ENCODE measurements around the gene ZFP57.

ZFP57 gene

DNA sequence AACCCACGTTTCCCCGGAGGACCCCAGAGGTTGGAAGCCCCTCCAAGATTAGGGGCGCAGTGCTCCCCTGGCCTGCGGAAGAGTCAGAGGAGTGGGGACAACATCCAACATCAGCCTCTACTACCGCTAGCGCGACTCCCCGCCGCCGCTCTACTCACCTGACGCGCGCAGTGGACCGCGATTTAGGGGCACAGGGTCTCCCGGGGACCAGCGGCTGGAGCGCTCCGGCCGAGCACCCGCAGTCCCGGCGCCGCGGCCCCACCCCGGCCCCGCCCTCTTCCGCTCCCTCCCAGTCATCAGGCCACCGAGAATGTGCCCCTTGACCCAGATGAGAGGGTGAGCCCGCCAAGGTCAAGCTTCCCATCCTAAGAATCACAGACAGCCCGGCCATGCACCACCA lies at the start of gene ZFP57:
Gene ZFP57, minus strand, starts transcription at position 249 of the 400 bp plus-strand sequence. CDS start 4,149 bp downstream, outside the sequence.
- DNase-seq, result no peak

DNA sequence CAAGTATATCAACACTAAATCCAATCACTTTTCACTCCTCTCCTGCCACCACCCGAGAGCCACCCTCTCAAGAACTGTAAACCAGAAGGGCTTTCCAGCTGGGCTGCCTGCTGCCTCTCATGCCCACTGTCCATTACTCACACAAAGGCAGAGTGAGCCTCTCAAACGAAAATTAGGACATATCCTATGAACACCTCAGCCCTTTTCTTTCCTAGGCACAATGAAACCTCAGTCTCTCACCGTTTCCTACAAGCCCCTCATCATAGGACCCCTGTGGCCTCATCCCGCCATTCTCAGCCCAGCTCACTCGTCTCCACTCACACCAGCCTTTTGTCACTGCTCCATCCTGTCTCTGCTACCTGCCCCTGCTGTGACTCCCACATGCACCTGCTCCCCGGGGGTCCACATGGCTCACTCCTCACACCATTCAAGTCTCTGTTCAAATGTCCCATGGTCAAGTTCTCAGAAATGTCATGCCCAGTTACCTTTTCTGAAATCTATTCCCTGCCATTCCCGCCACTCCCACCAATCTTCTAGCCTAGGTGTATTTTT lies 49.7 kb upstream of the ZFP57 start:
- no peak for DNase-seq

DNA sequence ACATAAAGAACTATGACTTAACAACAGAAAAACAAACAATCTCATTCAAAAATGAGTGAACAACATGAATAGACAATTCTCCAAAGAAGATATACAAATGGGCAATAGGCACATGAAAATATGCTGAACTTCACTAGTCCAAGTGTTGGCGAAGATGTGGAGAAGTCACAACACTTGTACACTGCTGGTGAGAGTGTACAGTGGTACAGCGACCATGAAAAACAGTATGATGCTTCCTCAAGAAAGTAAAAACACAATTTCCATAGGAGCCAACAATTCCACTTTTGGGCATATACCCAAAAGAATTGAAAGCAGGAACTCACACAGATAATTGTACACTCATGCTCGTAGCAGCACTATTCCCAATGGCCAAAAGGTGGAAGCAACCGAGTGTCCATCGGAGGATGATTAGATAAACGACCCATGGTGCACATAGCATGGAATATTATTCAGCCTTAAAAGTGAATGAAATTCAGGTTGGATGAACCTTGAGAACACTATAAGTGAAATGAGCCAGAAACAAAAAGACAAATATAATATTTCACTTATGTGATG lies 48.9 kb upstream of the ZFP57 start:
- no peak for DNase-seq

DNA sequence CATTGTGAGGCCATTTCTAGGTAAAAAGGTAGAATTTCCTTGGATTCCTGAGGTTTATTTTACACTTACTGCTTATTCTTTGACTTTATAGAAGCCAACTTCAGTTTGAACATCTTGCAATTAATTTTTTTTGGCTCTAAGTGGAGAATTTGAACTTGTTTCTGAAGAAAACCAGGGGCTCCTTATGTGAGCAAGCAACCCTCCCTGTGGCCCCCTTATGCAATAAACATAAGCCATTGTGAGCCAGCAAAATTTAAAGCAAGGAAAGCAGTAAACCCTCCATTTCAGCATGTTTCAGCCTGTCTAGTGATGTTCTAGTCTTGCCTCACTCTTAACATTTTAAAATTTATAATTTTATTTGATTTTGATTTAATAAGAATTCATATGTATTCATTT lies 47.9 kb upstream of the ZFP57 start:
- DNase-seq, result no peak

DNA sequence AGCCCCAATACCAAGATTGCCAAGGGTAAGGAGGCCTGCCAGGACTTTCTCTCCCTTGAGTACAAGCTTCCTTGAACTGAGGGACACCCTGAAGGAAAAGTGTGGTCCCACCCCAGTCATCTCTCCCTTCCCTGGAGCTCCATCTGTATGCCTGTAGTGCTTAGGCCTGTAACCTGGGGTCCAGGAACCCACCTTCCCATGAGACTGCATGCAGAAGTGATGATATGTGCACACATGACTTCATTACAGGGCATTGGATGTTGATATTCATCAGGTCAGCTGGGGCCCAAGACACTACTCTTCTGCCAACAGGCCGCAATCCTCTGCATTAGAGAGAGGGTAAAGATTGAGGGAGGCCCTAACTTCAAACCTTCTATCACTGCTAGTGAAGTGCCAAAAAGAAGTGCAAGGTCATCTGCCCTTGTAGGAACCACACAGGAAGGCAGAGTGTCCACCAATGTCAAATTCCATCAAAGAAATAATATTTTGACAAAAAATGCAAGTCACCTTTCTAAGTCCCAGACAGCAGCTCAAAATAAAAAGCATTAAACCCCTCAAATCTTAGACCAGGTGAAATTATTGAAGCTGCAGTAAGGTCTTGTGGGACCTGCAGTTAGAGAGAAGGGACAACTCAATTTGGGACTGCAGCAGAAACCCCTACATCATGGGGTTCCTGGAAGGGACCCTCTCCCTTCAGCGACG lies 47.4 kb upstream of the ZFP57 start:
- DNase-seq, result no peak

DNA sequence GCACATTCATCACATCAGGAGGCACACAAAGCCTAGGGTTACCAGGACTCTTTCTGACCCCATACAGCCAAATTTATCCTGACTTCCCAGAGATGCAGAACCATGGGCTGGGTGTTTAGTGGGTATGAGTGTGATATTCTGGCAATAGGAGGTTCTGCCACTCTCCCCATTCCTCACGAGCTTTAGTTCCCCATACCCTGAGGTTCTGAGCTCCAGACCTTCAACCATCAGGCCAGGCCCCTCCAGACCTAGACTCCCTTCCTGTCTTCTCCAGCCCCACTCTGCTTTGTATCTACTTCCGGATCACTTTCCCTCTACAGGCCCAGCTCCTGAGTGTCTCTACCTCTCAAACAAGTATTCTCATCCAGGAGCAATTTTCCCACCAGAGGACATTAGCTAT lies 46.7 kb upstream of the ZFP57 start:
- DNase-seq, result no peak

DNA sequence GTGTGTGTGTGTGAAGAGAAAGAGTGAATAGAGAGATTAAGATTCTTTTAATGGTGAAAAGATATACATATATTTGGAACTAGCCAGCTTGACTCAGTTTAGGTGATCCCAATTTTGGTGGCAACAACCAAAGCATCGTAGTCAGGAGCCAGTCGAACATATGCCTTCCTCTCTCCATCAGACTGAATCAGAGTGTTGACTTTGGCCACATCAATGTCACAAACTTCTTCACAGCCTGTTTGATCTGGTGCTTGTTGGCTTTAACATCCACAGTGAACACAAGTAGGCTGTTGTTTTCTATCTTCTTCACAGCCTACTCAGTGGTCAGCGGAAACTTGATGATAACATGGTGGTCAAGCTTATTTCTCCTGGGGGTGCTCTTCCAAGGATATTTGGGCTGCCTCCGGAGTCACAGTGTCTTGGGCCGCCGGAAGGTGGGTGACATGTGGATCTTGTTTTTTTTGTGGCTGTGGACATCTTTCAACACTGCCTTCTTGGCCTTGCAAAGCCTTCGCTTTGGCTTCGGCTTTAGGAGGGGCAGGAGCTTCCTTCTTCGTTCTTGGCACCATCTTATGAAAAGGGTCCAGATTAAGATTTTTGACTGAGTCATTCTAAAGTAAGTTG lies 45.7 kb upstream of the ZFP57 start:
- no peak for DNase-seq

DNA sequence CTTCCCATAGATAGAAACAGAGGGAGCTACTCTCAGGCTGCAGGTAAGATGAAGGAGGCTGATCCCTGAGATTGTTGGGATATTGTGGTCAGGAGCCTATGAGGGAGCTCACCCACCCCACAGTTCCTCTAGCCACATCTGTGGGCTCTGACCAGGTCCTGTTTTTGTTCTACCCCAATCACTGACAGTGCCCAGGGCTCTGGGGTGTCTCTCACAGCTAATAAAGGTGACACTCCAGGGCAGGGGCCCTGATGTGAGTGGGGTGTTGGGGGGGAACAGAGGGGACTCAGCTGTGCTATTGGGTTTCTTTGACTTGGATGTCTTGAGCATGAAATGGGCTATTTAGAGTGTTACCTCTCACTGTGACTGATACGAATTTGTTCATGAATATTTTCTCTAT lies 45.0 kb upstream of the ZFP57 start:
- no peak for DNase-seq

DNA sequence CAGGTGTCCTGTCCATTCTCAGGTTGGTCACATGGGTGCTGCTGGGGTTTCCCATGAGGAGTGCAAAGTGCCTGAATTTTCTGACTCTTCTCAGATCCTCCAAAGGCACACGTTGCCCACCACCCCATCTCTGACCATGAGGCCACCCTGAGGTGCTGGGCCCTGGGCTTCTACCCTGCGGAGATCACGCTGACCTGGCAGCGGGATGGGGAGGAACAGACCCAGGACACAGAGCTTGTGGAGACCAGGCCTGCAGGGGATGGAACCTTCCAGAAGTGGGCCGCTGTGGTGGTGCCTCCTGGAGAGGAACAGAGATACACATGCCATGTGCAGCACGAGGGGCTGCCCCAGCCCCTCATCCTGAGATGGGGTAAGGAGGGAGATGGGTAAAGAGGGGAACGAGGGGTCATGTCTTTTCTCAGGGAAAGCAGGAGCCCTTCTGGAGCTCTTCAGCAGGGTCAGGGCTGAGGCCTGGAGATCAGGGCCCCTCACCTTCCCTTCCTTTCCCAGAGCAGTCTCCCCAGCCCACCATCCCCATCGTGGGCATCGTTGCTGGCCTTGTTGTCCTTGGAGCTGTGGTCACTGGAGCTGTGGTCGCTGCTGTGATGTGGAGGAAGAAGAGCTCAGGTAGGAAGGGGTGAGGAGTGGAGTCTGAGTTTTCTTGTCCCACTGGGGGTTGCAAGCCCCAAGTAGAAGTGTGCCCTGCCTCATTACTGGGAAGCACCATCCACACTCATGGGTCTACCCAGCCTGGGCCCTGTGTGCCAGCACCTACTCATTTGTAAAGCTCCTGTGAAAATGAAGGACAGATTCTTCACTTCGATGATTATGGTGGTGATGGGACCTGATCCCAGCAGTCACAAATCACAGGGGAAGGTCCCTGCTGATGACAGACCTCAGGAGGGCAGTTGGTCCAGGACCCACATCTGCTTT lies 44.3 kb upstream of the ZFP57 start:
- DNase-seq, result no peak

DNA sequence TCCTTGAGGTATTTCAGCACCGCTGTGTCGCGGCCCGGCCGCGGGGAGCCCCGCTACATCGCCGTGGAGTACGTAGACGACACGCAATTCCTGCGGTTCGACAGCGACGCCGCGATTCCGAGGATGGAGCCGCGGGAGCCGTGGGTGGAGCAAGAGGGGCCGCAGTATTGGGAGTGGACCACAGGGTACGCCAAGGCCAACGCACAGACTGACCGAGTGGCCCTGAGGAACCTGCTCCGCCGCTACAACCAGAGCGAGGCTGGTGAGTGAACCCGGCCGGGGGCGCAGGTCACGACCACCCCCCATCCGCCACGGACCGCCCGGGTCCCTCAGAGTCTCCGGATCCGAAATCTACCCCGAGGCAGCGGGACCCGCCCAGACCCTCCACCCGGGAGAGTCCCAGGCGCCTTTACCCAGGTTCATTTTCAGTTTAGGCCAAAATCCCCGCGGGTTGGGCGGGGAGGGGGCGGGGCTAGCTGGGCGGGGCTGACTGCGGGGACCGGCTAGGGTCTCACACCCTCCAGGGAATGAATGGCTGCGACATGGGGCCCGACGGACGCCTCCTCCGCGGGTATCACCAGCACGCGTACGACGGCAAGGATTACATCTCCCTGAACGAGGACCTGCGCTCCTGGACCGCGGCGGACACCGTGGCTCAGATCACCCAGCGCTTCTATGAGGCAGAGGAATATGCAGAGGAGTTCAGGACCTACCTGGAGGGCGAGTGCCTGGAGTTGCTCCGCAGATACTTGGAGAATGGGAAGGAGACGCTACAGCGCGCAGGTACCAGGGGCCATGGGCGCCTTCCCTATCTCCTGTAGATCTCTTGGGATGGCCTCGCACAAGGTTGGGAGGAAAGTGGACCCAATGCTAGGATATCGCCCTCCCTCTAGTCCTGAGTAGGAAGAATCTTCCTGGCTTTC lies 43.0 kb upstream of the ZFP57 start:
- DNase-seq, result no peak

DNA sequence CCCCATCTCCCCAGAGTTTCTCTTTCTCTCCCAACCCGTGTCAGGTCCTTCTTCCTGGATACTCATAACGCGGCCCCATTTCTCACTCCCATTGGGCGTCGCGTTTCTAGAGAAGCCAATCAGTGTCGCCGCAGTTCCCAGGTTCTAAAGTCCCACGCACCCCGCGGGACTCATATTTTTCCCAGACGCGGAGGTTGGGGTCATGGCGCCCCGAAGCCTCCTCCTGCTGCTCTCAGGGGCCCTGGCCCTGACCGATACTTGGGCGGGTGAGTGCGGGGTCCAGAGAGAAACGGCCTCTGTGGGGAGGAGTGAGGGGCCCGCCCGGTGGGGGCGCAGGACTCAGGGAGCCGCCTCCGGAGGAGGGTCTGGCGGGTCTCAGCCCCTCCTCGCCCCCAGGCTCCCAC lies 42.3 kb upstream of the ZFP57 start, which contains the start of gene HLA-F:
Gene HLA-F, plus strand, starts transcription at position 173 of the 404 bp plus-strand sequence. Its CDS starts 30 bp downstream, at position 203.
- DNase-seq, result peak; percentile 30

DNA sequence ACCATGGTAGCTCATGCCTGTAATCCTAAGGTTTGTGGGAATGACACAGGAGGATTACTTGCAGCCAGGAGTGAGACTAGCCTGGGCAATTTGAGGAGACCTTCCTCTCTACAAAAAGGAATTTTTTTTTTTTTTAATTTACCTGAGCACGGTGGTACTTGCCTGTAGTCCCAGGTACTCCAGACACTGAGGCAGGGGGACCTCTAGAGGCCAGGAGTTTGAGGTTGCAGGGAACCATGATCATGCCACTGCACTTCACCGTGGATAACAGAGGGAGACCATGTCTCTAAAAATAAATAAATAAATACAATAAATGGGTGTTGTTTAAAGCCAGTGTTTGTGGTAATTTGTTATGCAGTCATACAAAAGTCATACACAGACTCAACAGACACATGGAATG lies 39.9 kb upstream of the ZFP57 start:
- no peak for DNase-seq

DNA sequence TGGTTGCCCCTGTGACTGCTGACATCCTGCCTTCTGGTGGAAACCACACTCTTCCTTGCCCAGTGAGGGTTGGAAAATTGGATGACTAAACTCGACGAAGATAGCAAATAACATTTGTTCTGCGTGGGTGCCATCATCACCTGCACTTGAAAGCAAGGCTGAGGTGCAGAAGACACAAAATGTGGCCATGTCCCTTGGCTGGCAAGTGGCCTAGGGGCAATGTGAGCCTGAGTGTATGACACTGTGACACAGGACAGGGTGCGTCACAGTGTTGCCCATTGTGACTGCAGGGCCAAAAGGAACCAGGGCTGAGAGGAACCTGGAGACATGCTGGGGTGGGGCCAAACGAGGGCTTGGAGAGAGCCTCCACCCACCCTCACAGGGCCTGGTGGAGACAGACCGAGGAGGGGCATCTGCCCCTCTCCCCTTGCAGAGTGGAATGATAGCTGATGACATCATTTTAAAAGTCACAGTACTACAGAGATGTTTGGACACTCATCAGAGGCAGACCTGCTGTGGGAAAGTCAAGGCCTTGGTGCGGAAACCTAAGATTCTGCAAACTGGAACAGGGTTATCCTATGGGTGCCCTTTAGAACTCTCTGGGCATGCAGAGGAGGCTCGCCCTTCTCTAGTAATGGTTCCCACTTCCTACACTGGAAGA lies 29.5 kb upstream of the ZFP57 start:
- DNase-seq, result no peak

DNA sequence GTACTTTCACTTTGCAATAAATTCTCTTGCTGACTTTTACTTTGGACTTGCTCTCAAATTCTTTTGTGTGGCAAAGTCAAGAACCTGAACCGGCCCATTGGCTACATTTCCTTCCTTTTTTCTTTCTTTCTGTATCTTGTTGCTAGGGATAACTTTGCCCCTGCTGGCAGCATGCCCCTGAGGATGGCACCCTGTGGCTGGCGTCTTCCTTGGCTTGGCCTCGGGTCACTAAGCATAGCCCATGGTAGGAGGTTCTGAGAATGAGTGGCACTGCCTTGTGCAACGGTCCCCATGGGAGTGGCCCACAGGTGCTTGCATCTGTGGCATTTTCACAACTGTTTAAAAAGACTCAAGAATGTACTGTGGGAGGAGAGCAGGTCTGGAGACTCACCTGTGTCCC lies 28.2 kb upstream of the ZFP57 start:
- no peak for DNase-seq

DNA sequence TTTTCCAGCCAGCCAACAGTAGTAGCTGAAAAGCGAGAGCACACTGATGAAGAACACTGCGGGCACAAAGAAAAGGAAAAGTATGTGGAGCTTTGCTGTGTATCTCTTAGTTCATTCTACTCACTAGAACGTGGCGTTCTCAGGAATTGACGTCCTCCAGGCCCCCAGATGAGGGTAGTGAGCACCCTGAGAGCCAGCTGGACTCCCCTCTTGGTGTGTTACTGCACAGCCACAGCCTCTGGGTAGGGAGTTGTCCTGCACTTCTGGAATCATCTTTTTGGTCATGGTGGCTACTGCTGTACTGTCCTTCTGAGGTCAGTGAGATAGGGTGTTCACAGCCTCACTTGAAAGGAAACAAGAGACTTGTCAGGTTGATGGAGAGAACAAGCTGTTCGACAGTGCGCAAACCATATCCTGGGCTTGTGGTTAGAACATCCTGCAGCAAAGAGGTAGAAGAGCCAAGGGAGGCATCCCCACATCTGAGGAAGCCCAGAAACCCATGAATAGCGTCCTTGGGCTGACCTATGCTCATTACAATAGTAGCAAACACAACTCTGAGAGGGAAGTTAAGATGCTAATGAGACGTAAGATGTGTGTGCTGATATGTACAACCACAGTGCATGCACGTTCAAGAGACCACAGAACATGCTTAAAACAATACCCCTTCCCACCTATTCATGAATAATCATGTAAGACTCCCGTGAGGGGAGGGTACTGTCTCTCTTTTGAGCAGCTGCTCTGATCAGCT lies 27.7 kb upstream of the ZFP57 start:
- DNase-seq, result no peak

DNA sequence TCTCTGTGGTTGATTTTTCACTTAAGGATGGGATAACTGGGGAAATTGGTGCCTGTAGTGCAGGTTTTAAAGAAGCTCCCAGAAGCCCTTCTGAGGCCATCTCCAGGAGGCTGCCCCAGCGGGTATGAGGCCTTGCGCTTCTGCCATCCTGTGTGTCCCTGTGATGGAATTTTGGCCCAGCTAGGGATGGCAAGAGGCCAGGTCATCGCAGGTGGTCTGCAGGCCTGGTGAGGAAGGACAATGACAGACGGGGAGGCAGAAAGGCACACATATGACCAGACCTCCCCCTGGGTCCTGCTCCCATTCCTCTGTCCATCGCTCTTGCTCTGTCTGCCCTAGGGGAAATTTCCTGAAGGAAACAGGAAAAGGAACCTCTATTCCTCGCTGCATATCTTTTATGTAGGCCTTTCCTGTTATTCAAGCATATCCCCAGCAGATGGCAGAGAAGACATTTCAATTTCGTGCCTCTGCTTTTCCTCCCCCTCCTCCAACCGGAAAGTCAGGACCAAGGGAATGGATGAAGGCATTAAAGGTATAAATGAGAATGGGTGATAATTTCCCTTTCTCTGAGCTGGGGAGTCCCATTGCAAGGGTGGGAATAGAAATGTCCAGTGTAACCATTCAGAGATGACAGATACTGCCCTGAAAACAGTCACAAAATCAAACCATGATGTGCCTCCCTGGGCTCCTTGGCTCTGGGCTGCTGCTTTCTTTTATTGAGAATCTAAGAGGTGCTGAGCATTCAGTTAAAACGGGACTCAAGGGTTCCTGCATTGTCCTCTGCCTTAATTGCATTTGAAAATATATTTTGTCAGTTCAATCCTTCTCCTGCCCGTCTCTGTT lies 24.7 kb upstream of the ZFP57 start:
- peak; percentile 18 for DNase-seq

DNA sequence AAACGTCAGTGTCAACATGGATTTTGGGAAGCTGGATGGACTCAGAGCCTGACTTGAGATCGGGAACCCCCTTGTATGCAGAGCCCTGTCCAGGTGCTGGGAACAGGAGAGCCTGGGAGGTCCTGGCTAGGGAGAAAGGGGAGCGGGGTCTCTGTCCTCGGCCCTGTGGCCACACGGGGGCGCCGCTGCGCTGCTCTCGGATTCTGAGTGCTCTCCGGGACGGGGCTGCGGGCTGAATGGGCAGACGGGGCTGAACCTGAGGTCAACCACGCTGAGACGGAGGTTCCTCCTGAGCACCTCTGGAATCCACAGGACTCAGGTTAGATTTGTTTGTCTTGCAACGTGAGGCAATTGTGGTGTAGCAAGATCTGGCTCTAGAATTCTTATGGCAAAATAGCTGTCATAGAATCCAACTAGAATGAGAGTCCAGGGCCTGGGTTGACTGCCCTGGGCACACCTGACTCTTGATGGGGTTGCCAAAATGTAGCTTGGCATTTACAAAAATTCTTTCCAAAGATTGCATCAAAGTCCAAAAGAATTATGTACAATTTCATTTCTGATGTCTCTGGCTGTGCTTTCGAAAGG lies 21.7 kb upstream of the ZFP57 start:
- DNase-seq, result peak; percentile 66

DNA sequence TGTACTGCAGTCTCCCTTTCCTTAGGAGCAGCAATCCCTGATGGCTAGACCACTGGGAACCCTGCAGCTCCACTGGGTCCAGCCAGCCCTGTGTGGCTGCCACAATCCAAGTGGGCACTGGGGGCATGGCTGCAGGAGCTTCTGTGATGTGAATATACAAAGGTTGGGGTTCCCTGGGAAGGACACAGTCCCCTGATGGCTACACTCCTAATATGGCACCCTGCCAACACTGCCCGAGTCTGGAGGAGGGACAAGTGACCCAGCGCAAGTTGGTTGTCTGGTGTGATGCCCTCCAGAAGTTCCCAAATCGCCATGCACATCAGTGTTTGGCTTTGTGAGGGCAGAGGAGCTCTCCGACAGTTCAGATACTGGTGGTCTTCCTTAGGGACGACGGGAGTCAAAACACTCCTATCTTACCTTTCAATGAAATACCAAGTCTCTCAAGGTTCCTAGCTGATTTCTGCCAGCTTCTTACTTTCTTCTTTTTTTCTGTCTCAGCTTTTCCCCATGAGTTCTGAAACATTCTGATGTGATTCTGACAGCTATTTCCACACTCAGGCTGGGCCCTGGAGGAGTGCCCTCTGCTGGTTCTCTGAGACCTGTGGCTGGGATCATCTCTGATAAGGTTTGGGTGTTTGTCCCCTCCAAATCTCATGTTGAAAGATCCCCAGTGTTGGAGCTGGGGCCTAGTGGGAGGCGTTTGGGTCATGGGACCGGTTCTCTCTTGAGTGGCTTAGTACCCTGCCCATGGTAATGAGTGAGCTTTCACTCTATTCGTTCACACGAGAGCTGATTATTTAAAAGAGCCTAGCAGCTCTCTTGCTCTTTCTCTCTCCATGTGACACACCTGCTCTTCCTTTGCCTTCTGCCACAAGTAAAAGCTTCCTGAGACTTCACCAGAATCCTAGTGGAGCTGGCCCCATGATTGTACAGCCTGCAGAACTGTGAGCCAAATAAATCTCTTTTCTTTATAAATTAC lies 15.5 kb upstream of the ZFP57 start:
- peak; percentile 19 for DNase-seq

All from RPMI8226 (cell line).